GM19324 (cell line): ENCODE results near the gene ACACB.

ENCODE experiments used
- ATAC-seq: cut with Tn5 transposase; IDR thresholded peaks from one replicate; pipeline ENCODE4 v1.9.1; 2021; ENCODE audit warnings: mild to moderate bottlenecking, moderate library complexity; ENCODE audit not compliant: unreplicated experiment, low FRiP score

ACACB gene

DNA sequence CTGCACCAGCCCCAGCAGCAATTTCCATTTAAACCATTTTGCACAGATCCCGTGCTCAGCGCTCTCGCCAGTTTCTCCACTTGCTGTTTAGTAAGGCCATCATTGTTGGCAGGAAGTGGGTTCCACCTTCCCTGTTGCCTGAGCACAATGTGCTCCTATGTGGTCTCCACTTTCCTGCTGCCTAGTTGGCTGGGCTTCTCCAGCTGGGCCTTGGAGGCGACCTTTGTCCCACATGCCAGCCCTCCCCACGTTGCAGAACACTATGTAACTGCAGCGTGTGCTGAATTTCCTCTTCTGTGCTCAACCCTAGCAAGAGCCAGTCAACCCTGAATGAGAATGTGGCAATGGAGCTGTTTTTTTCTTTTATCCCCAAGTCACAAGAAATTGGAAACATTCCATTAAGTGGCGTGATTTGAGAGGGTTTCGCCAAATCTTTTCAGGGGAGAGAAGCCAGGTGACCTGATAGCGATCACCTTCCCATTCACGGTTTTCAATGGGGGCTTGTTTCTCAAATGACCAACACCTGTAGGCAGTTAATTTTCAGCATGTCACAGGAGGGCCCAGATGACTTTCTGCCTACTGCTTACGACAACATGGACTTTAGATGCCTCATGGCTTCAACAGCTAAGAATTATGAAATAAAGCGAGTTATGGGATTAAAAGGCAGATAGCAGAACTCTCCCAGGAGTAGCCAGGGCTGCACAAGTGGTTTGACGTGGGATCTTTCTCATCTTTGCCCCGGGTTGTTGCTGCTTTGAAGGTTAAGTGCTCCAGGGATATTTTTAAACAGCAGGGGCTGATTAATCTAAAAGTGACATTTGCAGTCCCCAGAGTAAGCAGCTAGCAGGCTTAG lies at the start of gene ACACB:
Gene ACACB (plus strand): TSS at position 830 of the 853 bp plus-strand sequence. CDS start 22,819 bp downstream, outside the sequence.
- no peak for ATAC-seq

- ATAC-seq, result no peak
These were observed 46.8 kb upstream of the ACACB start for GRCh38 chr12:109069307-109070271.

DNA sequence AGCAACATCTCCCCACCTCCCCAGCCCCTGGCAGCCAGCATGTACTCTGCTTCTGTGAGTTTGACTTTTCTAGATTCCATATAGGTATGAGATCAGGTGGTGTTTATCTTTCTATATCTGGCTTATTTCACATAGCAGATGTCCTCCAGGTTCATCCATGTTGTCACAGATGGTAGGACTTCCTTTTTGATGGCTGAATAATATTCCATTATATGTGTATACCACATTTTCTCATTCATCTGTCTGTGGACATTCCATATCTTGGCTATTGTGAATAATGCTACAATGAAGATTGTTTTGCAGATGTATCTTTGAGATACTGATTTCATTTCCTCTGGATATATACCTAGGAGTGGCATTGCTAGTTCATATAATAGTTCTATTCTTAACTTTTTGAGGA lies 41.5 kb upstream of the ACACB start:
- ATAC-seq, result no peak

- no peak for ATAC-seq
These were observed 33.6 kb upstream of the ACACB start for GRCh38 chr12:109082751-109083150.

DNA sequence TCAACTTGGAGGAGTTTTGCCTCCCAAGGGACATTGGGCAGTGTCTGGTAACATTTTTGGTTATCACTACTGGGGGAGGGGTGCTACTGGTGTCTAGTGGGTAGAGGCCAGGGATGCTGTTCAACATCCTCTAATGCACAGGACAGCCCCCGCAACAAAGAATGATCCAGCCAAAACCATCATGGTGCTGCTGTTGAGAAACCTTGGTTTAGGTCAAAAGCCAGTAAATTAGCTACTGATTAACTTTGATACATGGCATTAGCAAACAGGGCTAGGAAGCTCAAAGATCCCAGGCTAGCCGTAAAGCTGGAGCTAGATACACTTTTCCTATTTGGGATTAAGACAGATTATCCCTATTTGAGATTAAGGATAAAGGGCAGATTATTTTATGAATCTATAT lies 32.0 kb upstream of the ACACB start:
- no peak for ATAC-seq

- no peak for ATAC-seq
These were observed 30.8 kb upstream of the ACACB start for GRCh38 chr12:109085590-109085989.

GRCh38 chr12:109087250-109087649 lies 29.1 kb upstream of the ACACB start:
- ATAC-seq, result no peak

- no peak for ATAC-seq
These were observed 27.6 kb upstream of the ACACB start for GRCh38 chr12:109088818-109089217.

GRCh38 chr12:109089683-109090082 lies 26.7 kb upstream of the ACACB start:
- no peak for ATAC-seq

GRCh38 chr12:109092497-109093021 lies 23.8 kb upstream of the ACACB start:
- no peak for ATAC-seq

GRCh38 chr12:109093022-109093918 lies 23.1 kb upstream of the ACACB start, which contains the start of gene ALKBH2:
Gene ALKBH2 (minus strand): TSS chr12:109093472. CDS start chr12:109092786, 686 bp downstream.
- ATAC-seq, result peak; percentile 65

- ATAC-seq, result no peak
These were observed 19.3 kb upstream of the ACACB start for GRCh38 chr12:109097140-109097434.

DNA sequence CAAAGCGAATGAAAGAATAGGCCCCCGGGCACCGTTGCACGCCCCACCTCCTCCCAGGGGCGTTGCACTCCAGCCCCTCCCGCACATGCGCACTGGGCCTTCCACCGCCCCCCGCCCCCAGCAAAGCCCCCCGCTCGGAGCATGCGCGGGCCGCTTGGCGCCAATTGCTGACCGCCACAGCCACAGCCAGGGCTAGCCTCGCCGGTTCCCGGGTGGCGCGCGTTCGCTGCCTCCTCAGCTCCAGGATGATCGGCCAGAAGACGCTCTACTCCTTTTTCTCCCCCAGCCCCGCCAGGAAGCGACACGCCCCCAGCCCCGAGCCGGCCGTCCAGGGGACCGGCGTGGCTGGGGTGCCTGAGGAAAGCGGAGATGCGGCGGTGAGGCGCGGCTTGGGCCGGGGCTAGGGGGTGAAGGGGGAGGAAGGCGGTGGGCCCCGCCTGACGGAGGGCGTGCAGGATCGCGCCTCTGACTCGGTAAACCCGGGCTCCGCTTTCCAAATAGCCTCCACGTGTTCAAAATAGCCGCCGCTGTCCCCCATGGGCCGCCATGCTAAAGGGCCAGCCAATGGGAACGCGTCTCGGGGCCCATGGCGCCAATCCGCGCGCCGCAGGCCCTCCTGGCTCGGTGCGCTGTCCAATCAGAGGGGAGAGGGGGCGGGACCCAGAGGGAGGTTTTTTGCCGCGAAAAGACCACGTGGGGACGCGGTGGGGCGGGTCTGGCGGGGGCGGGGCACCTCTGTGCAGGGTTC lies 18.8 kb upstream of the ACACB start, which contains the start of gene UNG:
Gene UNG (plus strand): TSS at position 163 of the 748 bp plus-strand sequence. CDS start 83 bp downstream, at position 246.
- peak; percentile 90 for ATAC-seq

DNA sequence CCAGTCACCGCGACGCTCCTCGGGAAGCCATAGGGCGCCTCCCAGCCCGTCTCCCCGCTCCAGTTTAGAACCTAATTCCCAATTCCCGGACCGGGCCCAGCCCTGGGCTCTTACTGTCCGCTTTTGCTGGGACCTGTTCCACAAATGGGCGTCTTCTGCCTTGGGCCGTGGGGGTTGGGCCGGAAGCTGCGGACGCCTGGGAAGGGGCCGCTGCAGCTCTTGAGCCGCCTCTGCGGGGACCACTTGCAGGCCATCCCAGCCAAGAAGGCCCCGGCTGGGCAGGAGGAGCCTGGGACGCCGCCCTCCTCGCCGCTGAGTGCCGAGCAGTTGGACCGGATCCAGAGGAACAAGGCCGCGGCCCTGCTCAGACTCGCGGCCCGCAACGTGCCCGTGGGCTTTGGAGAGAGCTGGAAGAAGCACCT lies 18.2 kb upstream of the ACACB start:
- ATAC-seq, result peak; percentile 27

GRCh38 chr12:109098651-109099050 lies 17.7 kb upstream of the ACACB start:
- ATAC-seq, result no peak

DNA sequence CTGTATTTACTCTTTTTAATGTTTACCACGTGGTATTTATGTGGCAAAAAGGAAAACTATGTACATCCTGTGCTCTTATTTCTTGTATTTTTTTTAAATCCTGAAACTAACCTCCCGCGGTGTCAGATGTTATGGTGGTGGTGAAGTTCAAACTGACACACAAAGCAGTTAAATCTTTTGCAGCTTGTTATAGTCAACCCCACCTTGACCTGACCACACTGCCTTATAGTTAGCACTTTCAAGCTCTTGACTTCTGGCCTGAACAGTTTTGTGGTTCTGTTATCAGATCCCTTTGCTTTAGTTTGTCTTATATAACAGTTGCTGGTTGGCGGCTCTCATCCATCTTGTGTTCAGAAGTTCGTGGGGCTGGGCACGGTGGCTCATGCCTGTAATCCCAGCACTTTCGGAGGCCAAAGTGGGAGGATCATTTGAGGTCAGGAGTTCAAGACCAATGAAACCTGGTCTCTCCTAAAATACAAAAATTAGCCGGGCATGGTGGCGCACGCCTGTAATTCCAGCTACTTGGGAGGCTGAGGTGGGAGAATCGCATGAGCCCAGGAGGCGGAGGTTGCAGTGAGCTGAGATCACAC lies 16.9 kb upstream of the ACACB start:
- ATAC-seq, result no peak

DNA sequence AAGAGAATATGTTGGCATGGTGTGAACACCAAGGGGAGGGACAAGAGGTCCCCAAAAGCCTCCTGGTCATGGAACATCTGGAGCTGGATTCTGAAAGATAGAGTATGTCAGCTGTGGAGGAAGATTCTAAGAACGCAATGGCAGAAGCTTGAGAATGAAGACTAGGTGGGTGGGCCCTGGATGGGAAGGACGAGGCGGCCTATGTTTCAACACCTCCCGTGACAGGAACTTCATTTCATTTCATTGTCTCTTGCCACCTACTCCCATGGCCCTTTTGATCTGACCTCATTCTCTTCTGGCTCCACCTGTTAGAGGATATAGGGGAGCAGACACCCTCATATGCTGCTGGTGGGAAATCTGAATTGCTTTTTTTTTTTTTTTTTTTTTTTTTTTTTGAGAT lies 15.6 kb upstream of the ACACB start:
- no peak for ATAC-seq

- ATAC-seq, result no peak
These were observed 13.9 kb upstream of the ACACB start for GRCh38 chr12:109102491-109102890.

DNA sequence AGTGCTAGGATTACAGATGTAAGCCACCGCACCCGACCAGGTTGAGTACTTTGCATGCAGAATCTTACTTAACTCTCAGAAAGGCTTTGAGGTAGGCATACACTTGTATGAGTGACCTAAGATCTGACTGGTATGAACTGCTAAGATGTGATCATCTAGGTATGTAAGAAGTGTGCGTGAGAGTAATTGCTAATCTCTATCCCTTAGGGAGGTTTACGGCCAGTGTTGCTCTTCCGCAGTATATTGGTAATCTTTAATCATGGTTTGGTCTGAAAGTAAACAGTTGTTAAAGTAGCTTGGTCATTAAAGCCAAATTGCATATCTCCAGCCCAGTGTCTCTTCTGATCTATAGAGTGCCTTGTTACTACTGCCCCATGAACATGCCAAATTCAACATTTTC lies 11.2 kb upstream of the ACACB start:
- no peak for ATAC-seq
